NB4 (cell line): ENCODE data around the gene MKRN1.

ENCODE experiments used
- DNase-seq: peaks from one replicate; pipeline ENCODE4 v3.0.0; 2010; ENCODE audit warnings: low read depth
- H3K4me3 ChIP-seq: one replicate; pipeline ENCODE4 v1.5.1; 2011; ENCODE audit warnings: mild to moderate bottlenecking, low read depth, low read length, moderate library complexity
- CTCF ChIP-seq: IDR thresholded peaks from one replicate; pipeline ENCODE4 v1.5.1; 2012; ENCODE audit warnings: low read depth, low read length
- MYC ChIP-seq: IDR thresholded peaks from 2 replicates; pipeline ENCODE4 v1.6.1; 2011; ENCODE audit warnings: low read depth, low read length
- POLR2A ChIP-seq: IDR thresholded peaks from 2 replicates; pipeline ENCODE4 v1.6.1; 2011; ENCODE audit warnings: mild to moderate bottlenecking; ENCODE audit not compliant: insufficient read length; ENCODE audit errors: extremely low read depth
- TF ChIP-seq, protein P1 (sequence below): IDR thresholded peaks from 2 replicates; pipeline ENCODE4 v1.6.1; 2011; ENCODE audit warnings: low read depth, low read length

The MKRN1 gene

GRCh38 chr7:140447841-140448240 lies 31.5 kb downstream of the MKRN1 start:
- TF ChIP-seq MYC = no peak
- TF ChIP-seq CTCF = no peak
- no peak for TF ChIP-seq POLR2A
- TF ChIP-seq, protein P1, sequence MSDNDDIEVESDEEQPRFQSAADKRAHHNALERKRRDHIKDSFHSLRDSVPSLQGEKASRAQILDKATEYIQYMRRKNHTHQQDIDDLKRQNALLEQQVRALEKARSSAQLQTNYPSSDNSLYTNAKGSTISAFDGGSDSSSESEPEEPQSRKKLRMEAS = no peak
- H3K4me3 ChIP-seq = no peak overlapping the region
- no peak for DNase-seq

- TF ChIP-seq MYC (no peak), CTCF (no peak), POLR2A (no peak)
- TF ChIP-seq, protein P1 = no peak
- H3K4me3 ChIP-seq = no peak overlapping the region
- no peak for DNase-seq
Observed at GRCh38 chr7:140446467-140446866, 32.8 kb downstream of the MKRN1 start.

- no peak overlapping the region for H3K4me3 ChIP-seq
- TF ChIP-seq POLR2A (no peak), CTCF (no peak)
- no peak for DNase-seq
Observed at GRCh38 chr7:140441519-140441918, 37.8 kb downstream of the MKRN1 start.

- TF ChIP-seq POLR2A = no peak
- TF ChIP-seq, protein P1 = no peak
- no peak for TF ChIP-seq MYC
- TF ChIP-seq CTCF = no peak
- no peak for DNase-seq
- H3K4me3 ChIP-seq = no peak overlapping the region
Observed at GRCh38 chr7:140440593-140440992, 38.7 kb downstream of the MKRN1 start.

GRCh38 chr7:140439359-140439758 lies 39.9 kb downstream of the MKRN1 start:
- DNase-seq = no peak
- TF ChIP-seq, protein P1 = no peak
- TF ChIP-seq CTCF = no peak
- TF ChIP-seq POLR2A = no peak
- TF ChIP-seq MYC = no peak
- H3K4me3 ChIP-seq = no peak overlapping the region

DNA sequence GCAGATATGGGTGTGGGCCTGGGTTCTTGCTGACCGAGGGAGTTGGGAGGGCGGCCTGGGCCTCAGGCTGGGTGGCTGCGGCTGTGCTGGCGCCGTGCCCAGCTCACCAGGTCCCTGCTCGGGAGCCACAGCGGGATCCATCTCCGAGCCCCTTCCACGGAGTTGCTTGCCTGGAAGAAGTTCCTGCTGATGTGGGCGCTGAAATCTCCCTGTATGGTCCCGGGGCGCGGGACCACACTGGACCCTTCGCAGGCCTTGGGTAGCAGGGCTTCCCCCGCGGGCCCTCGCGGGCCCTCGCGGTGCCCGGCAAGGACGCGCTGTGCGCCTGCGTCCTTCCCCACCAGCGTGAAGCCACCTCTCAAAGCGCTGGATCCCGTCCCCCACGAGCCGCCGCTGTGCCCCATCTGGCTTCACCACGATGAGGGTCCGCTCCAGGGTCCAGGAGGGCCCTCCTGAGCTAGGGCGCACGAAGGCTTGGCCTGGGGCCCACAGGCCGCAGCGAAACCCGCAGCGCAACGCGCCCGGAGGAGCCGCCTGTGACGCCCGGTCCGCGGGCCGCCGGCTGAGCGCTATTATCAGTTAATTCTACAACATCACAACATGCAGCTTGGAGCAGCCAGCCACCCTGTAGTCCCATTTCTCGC lies 43.9 kb downstream of the MKRN1 start:
- no peak overlapping the region for H3K4me3 ChIP-seq
- DNase-seq = no peak
- TF ChIP-seq, protein P1 = no peak
- no peak for TF ChIP-seq MYC
- no peak for TF ChIP-seq CTCF
- TF ChIP-seq POLR2A = no peak
